ENCODE results near the gene ANKRD11.
A peak's percentile ranks its signal among the peaks of the same experiment; 100 is the strongest.

ANKRD11 gene

GRCh38 chr16:89371968-89372634 is 118.3 kb downstream of the ANKRD11 start:
- H3K4me3 ChIP-seq (ENCODE audit: low read length in 2 of 2): no peak overlapping the region
- no peak overlapping the region for H3K9ac ChIP-seq (ENCODE audit: low read length in 2 of 2)
- H3K9me3 ChIP-seq (ENCODE audit: control insufficient read depth in 2 of 2, low read length in 2 of 2): no peaks in the 10 kb centered on the region
- H3K4me1 ChIP-seq (ENCODE audit: control insufficient read depth, insufficient read depth, low read length): peaks cover 48% of the 10 kb centered on the region
- no peaks in the 10 kb centered on the region for H3K27me3 ChIP-seq (ENCODE audit: control insufficient read depth in 1 of 2, insufficient read depth in 2 of 2, low read length in 2 of 2)
- no peak overlapping the region for H3K27ac ChIP-seq (ENCODE audit: low read length)
- no peaks in the 10 kb centered on the region for H3K36me3 ChIP-seq (ENCODE audit: control insufficient read depth in 2 of 2, insufficient read depth in 2 of 2, low read length in 2 of 2)

GRCh38 chr16:89371386-89371785 is 119.0 kb downstream of the ANKRD11 start:
- Histone ChIP-seq H3K4me3 (ENCODE audit: low read length in 2 of 2) (no peak overlapping the region), H3K4me1 (ENCODE audit: control insufficient read depth, insufficient read depth, low read length) (peaks cover 54% of the 10 kb centered on the region), H3K27ac (ENCODE audit: low read length) (no peak overlapping the region), H3K36me3 (ENCODE audit: control insufficient read depth in 2 of 2, insufficient read depth in 2 of 2, low read length in 2 of 2) (no peaks in the 10 kb centered on the region), H3K27me3 (ENCODE audit: control insufficient read depth in 1 of 2, insufficient read depth in 2 of 2, low read length in 2 of 2) (no peaks in the 10 kb centered on the region), H3K9ac (ENCODE audit: low read length in 2 of 2) (no peak overlapping the region), H3K9me3 (ENCODE audit: control insufficient read depth in 2 of 2, low read length in 2 of 2) (no peaks in the 10 kb centered on the region)

- Histone ChIP-seq H3K27ac (ENCODE audit: low read length) (no peak overlapping the region), H3K9ac (ENCODE audit: low read length in 2 of 2) (no peak overlapping the region), H3K9me3 (ENCODE audit: control insufficient read depth in 2 of 2, low read length in 2 of 2) (no peaks in the 10 kb centered on the region), H3K36me3 (ENCODE audit: control insufficient read depth in 2 of 2, insufficient read depth in 2 of 2, low read length in 2 of 2) (no peaks in the 10 kb centered on the region), H3K4me1 (ENCODE audit: control insufficient read depth, insufficient read depth, low read length) (peaks cover 54% of the 10 kb centered on the region), H3K27me3 (ENCODE audit: control insufficient read depth in 1 of 2, insufficient read depth in 2 of 2, low read length in 2 of 2) (no peaks in the 10 kb centered on the region), H3K4me3 (ENCODE audit: low read length in 2 of 2) (no peak overlapping the region)
Observed at GRCh38 chr16:89370601-89371000, 119.8 kb downstream of the ANKRD11 start.

GRCh38 chr16:89370081-89370511 is 120.3 kb downstream of the ANKRD11 start:
- Histone ChIP-seq H3K9ac (ENCODE audit: low read length in 2 of 2) (no peak overlapping the region), H3K36me3 (ENCODE audit: control insufficient read depth in 2 of 2, insufficient read depth in 2 of 2, low read length in 2 of 2) (no peaks in the 10 kb centered on the region), H3K9me3 (ENCODE audit: control insufficient read depth in 2 of 2, low read length in 2 of 2) (no peaks in the 10 kb centered on the region), H3K4me1 (ENCODE audit: control insufficient read depth, insufficient read depth, low read length) (peaks cover 54% of the 10 kb centered on the region), H3K4me3 (ENCODE audit: low read length in 2 of 2) (no peak overlapping the region), H3K27ac (ENCODE audit: low read length) (no peak overlapping the region), H3K27me3 (ENCODE audit: control insufficient read depth in 1 of 2, insufficient read depth in 2 of 2, low read length in 2 of 2) (no peaks in the 10 kb centered on the region)

GRCh38 chr16:89369266-89369895 is 121.0 kb downstream of the ANKRD11 start:
- Histone ChIP-seq H3K4me3 (ENCODE audit: low read length in 2 of 2) (peak overlapping the region in 1 of 2 donors; percentile 22), H3K27ac (ENCODE audit: low read length) (no peak overlapping the region), H3K36me3 (ENCODE audit: control insufficient read depth in 2 of 2, insufficient read depth in 2 of 2, low read length in 2 of 2) (no peaks in the 10 kb centered on the region), H3K9me3 (ENCODE audit: control insufficient read depth in 2 of 2, low read length in 2 of 2) (no peaks in the 10 kb centered on the region), H3K4me1 (ENCODE audit: control insufficient read depth, insufficient read depth, low read length) (peaks cover 52% of the 10 kb centered on the region), H3K27me3 (ENCODE audit: control insufficient read depth in 1 of 2, insufficient read depth in 2 of 2, low read length in 2 of 2) (no peaks in the 10 kb centered on the region), H3K9ac (ENCODE audit: low read length in 2 of 2) (peak overlapping the region in 1 of 2 donors; percentile 13)

- Histone ChIP-seq H3K27ac (ENCODE audit: low read length) (no peak overlapping the region), H3K9ac (ENCODE audit: low read length in 2 of 2) (peak overlapping the region in 1 of 2 donors; percentile 13), H3K27me3 (ENCODE audit: control insufficient read depth in 1 of 2, insufficient read depth in 2 of 2, low read length in 2 of 2) (no peaks in the 10 kb centered on the region), H3K4me3 (ENCODE audit: low read length in 2 of 2) (no peak overlapping the region), H3K36me3 (ENCODE audit: control insufficient read depth in 2 of 2, insufficient read depth in 2 of 2, low read length in 2 of 2) (no peaks in the 10 kb centered on the region), H3K9me3 (ENCODE audit: control insufficient read depth in 2 of 2, low read length in 2 of 2) (no peaks in the 10 kb centered on the region), H3K4me1 (ENCODE audit: control insufficient read depth, insufficient read depth, low read length) (peaks cover 55% of the 10 kb centered on the region)
Observed at GRCh38 chr16:89368604-89369249, 121.6 kb downstream of the ANKRD11 start.

GRCh38 chr16:89367538-89367915 is 122.8 kb downstream of the ANKRD11 start:
- Histone ChIP-seq H3K27ac (ENCODE audit: low read length) (no peak overlapping the region), H3K4me1 (ENCODE audit: control insufficient read depth, insufficient read depth, low read length) (peaks cover 49% of the 10 kb centered on the region), H3K9me3 (ENCODE audit: control insufficient read depth in 2 of 2, low read length in 2 of 2) (no peaks in the 10 kb centered on the region), H3K9ac (ENCODE audit: low read length in 2 of 2) (no peak overlapping the region), H3K4me3 (ENCODE audit: low read length in 2 of 2) (no peak overlapping the region), H3K36me3 (ENCODE audit: control insufficient read depth in 2 of 2, insufficient read depth in 2 of 2, low read length in 2 of 2) (no peaks in the 10 kb centered on the region), H3K27me3 (ENCODE audit: control insufficient read depth in 1 of 2, insufficient read depth in 2 of 2, low read length in 2 of 2) (no peaks in the 10 kb centered on the region)

- H3K4me3 ChIP-seq (ENCODE audit: low read length in 2 of 2): no peak overlapping the region
- peaks cover 53% of the 10 kb centered on the region for H3K4me1 ChIP-seq (ENCODE audit: control insufficient read depth, insufficient read depth, low read length)
- no peak overlapping the region for H3K9ac ChIP-seq (ENCODE audit: low read length in 2 of 2)
- H3K36me3 ChIP-seq (ENCODE audit: control insufficient read depth in 2 of 2, insufficient read depth in 2 of 2, low read length in 2 of 2): no peaks in the 10 kb centered on the region
- no peaks in the 10 kb centered on the region for H3K27me3 ChIP-seq (ENCODE audit: control insufficient read depth in 1 of 2, insufficient read depth in 2 of 2, low read length in 2 of 2)
- H3K27ac ChIP-seq (ENCODE audit: low read length): no peak overlapping the region
- no peaks in the 10 kb centered on the region for H3K9me3 ChIP-seq (ENCODE audit: control insufficient read depth in 2 of 2, low read length in 2 of 2)
Observed at GRCh38 chr16:89366561-89367537, 123.5 kb downstream of the ANKRD11 start.

- Histone ChIP-seq H3K27ac (ENCODE audit: low read length) (no peak overlapping the region), H3K9me3 (ENCODE audit: control insufficient read depth in 2 of 2, low read length in 2 of 2) (no peaks in the 10 kb centered on the region), H3K36me3 (ENCODE audit: control insufficient read depth in 2 of 2, insufficient read depth in 2 of 2, low read length in 2 of 2) (no peaks in the 10 kb centered on the region), H3K9ac (ENCODE audit: low read length in 2 of 2) (no peak overlapping the region), H3K4me1 (ENCODE audit: control insufficient read depth, insufficient read depth, low read length) (peaks cover 57% of the 10 kb centered on the region), H3K27me3 (ENCODE audit: control insufficient read depth in 1 of 2, insufficient read depth in 2 of 2, low read length in 2 of 2) (no peaks in the 10 kb centered on the region), H3K4me3 (ENCODE audit: low read length in 2 of 2) (no peak overlapping the region)
Observed at GRCh38 chr16:89365996-89366395, 124.4 kb downstream of the ANKRD11 start.

GRCh38 chr16:89365044-89365467 is 125.3 kb downstream of the ANKRD11 start:
- Histone ChIP-seq H3K4me3 (ENCODE audit: low read length in 2 of 2) (no peak overlapping the region), H3K9me3 (ENCODE audit: control insufficient read depth in 2 of 2, low read length in 2 of 2) (no peaks in the 10 kb centered on the region), H3K4me1 (ENCODE audit: control insufficient read depth, insufficient read depth, low read length) (peaks cover 57% of the 10 kb centered on the region), H3K36me3 (ENCODE audit: control insufficient read depth in 2 of 2, insufficient read depth in 2 of 2, low read length in 2 of 2) (no peaks in the 10 kb centered on the region), H3K27me3 (ENCODE audit: control insufficient read depth in 1 of 2, insufficient read depth in 2 of 2, low read length in 2 of 2) (no peaks in the 10 kb centered on the region), H3K27ac (ENCODE audit: low read length) (no peak overlapping the region), H3K9ac (ENCODE audit: low read length in 2 of 2) (no peak overlapping the region)
